HG03159 (cell line): Measurements from ENCODE around the gene TRA2A.
"Not testable (repeated sequence)": the region's sequence is repeated elsewhere in the genome, so short reads cannot be mapped to it uniquely, and the experiment has no call there.

Experiments used
- ATAC-seq: cut with Tn5 transposase; IDR thresholded peaks from one replicate; pipeline ENCODE4 v1.9.1; 2021; ENCODE audit warnings: mild to moderate bottlenecking, moderate library complexity; ENCODE audit not compliant: unreplicated experiment

Gene TRA2A

GRCh38 chr7:23531794-23532489 is at the start of gene TRA2A:
Gene TRA2A, minus strand, starts transcription at chr7:23531981. Its CDS starts 157 bp downstream, at chr7:23531824.
- ATAC-seq, result peak; percentile 85

- ATAC-seq, result peak; percentile 76
Measured at GRCh38 chr7:23570592-23571200, 38.9 kb upstream of the TRA2A start.

- ATAC-seq, result no peak
Measured at GRCh38 chr7:23558303-23558702, 26.5 kb upstream of the TRA2A start.

- no peak for ATAC-seq
Measured at GRCh38 chr7:23547662-23548061, 15.9 kb upstream of the TRA2A start.

- peak; percentile 52 for ATAC-seq
Measured at GRCh38 chr7:23546897-23547572, 15.3 kb upstream of the TRA2A start.

- no peak for ATAC-seq
Measured at GRCh38 chr7:23545493-23545892, 13.7 kb upstream of the TRA2A start.

- peak; percentile 60 for ATAC-seq
Measured at GRCh38 chr7:23544913-23545354, 13.2 kb upstream of the TRA2A start.

- ATAC-seq, result no peak
Measured at GRCh38 chr7:23542752-23543151, 11.0 kb upstream of the TRA2A start.

- peak; percentile 61 for ATAC-seq
Measured at GRCh38 chr7:23539494-23539907, 7.7 kb upstream of the TRA2A start.

GRCh38 chr7:23538301-23538700 is 6.5 kb upstream of the TRA2A start:
- ATAC-seq, result no peak

- no peak for ATAC-seq
Measured at GRCh38 chr7:23533238-23533604, 1.4 kb upstream of the TRA2A start.

- no peak for ATAC-seq
Measured at GRCh38 chr7:23532490-23533237, 883 bp upstream of the TRA2A start.

- ATAC-seq, result peak; percentile 25
Measured at GRCh38 chr7:23531050-23531793, 559 bp downstream of the TRA2A start.

GRCh38 chr7:23530405-23530804 is 1.4 kb downstream of the TRA2A start:
- peak; percentile 42 for ATAC-seq

- ATAC-seq, result no peak
Measured at GRCh38 chr7:23529262-23529859, 2.4 kb downstream of the TRA2A start.

GRCh38 chr7:23525611-23526010 is 6.2 kb downstream of the TRA2A start:
- not testable (repeated sequence) for ATAC-seq

GRCh38 chr7:23524473-23524872 is 7.3 kb downstream of the TRA2A start:
- ATAC-seq, result no peak

- no peak for ATAC-seq
Measured at GRCh38 chr7:23523486-23524075, 8.2 kb downstream of the TRA2A start.

GRCh38 chr7:23520582-23520981 is 11.2 kb downstream of the TRA2A start:
- no peak for ATAC-seq

- ATAC-seq, result no peak
Measured at GRCh38 chr7:23514755-23515154, 17.0 kb downstream of the TRA2A start.
